Mesendoderm (in vitro differentiated cells): ENCODE measurements around the gene TLNRD1.
A peak's percentile ranks its signal among the peaks of the same experiment; 100 is the strongest.

Experiments
- DNase-seq: peaks from one replicate; pipeline ENCODE4 v3.0.0; 2013
- H2AK5ac ChIP-seq: 2 replicates; pipeline ENCODE4 v1.6.1; 2013; ENCODE audit warnings: low read length, inconsistent platforms
- H2BK120ac ChIP-seq: 2 replicates; pipeline ENCODE4 v1.6.1; 2013; ENCODE audit warnings: low read depth, mild to moderate bottlenecking, low read length, moderate library complexity, mixed read lengths
- H2BK15ac ChIP-seq: replicated peaks from 2 replicates; pipeline ENCODE4 v1.6.1; 2013; ENCODE audit warnings: low read depth, mild to moderate bottlenecking, moderate library complexity
- H2BK5ac ChIP-seq: 2 replicates; pipeline ENCODE4 v1.6.1; 2013; ENCODE audit warnings: low read length, inconsistent platforms
- H3K18ac ChIP-seq: 2 replicates; pipeline ENCODE4 v1.6.1; 2013; ENCODE audit warnings: mild to moderate bottlenecking, low read length, mixed read lengths
- H3K23ac ChIP-seq: one replicate; pipeline ENCODE4 v1.6.1; 2013; ENCODE audit warnings: low read length
- H3K27ac ChIP-seq: 2 replicates; pipeline ENCODE4 v1.5.1; 2013; ENCODE audit warnings: low read depth, mild to moderate bottlenecking, inconsistent platforms, low read length, moderate library complexity
- H3K27me3 ChIP-seq: 2 replicates; pipeline ENCODE4 v1.6.1; 2013; ENCODE audit warnings: low read length, control low read depth, mild to moderate bottlenecking, inconsistent platforms; ENCODE audit not compliant: insufficient read depth, poor library complexity
- H3K36me3 ChIP-seq: 2 replicates; pipeline ENCODE4 v1.6.1; 2013; ENCODE audit warnings: low read length, inconsistent platforms; ENCODE audit not compliant: control insufficient read depth, insufficient read depth
- H3K4ac ChIP-seq: one replicate; pipeline ENCODE4 v1.6.1; 2013; ENCODE audit warnings: low read depth, mild to moderate bottlenecking, low read length, moderate library complexity
- H3K4me1 ChIP-seq: 2 replicates; pipeline ENCODE4 v1.6.1; 2013; ENCODE audit warnings: low read depth, low read length, inconsistent platforms; ENCODE audit not compliant: control insufficient read depth
- H3K4me2 ChIP-seq: 2 replicates; pipeline ENCODE4 v1.6.1; 2013; ENCODE audit warnings: low read length
- H3K4me3 ChIP-seq: 2 replicates; pipeline ENCODE4 v1.5.1; 2013; ENCODE audit warnings: mild to moderate bottlenecking, low read length
- H3K56ac ChIP-seq: one replicate; pipeline ENCODE4 v1.6.1; 2013; ENCODE audit warnings: low read length
- H3K79me1 ChIP-seq: 2 replicates; pipeline ENCODE4 v1.6.1; 2013; ENCODE audit warnings: low read length, inconsistent platforms
- H3K79me2 ChIP-seq: 2 replicates; pipeline ENCODE4 v1.6.1; 2013; ENCODE audit warnings: mild to moderate bottlenecking, low read length; ENCODE audit not compliant: control insufficient read depth, insufficient read depth
- H3K9ac ChIP-seq: 2 replicates; pipeline ENCODE4 v1.6.1; 2013; ENCODE audit warnings: low read length, inconsistent platforms
- H4K5ac ChIP-seq: one replicate; pipeline ENCODE4 v1.6.1; 2013; ENCODE audit warnings: low read length
- H4K8ac ChIP-seq: one replicate; pipeline ENCODE4 v1.6.1; 2013; ENCODE audit warnings: low read depth, mild to moderate bottlenecking, control low read depth, low read length, moderate library complexity
- WGBS: extraction: QIAGEN DNeasy Blood & Tissue Kit; methylation state at CpG from one replicate; pipeline ENCODE4 v1.1.7; 2013; ENCODE audit warnings: low lambda C conversion rate, missing lambda C conversion rate; ENCODE audit not compliant: insufficient coverage; ENCODE audit errors: extremely low coverage; 5-methylcytosine and 5-hydroxymethylcytosine counted together

Gene TLNRD1

GRCh38 chr15:81026836-81027599 is 26.3 kb downstream of the TLNRD1 start:
- Histone ChIP-seq H4K8ac (no peak overlapping the region), H2BK5ac (no peak overlapping the region), H3K56ac (no peak overlapping the region), H3K4me2 (no peak overlapping the region), H2AK5ac (no peak overlapping the region), H3K18ac (no peak overlapping the region), H3K23ac (no peak overlapping the region), H3K4ac (no peak overlapping the region), H3K27me3 (no peaks in the 10 kb centered on the region), H2BK120ac (no peak overlapping the region), H3K4me3 (no peak overlapping the region), H3K79me1 (no peaks in the 10 kb centered on the region), H3K4me1 (peaks cover 7% of the 10 kb centered on the region), H3K9ac (no peak overlapping the region), H3K27ac (no peak overlapping the region), H4K5ac (no peak overlapping the region), H3K79me2 (no peaks in the 10 kb centered on the region), H3K36me3 (no peaks in the 10 kb centered on the region), H2BK15ac (no peak overlapping the region)
- peak; percentile 43 for DNase-seq
- no CpG with 5 or more reads among the region's 2 CpGs for WGBS

DNA sequence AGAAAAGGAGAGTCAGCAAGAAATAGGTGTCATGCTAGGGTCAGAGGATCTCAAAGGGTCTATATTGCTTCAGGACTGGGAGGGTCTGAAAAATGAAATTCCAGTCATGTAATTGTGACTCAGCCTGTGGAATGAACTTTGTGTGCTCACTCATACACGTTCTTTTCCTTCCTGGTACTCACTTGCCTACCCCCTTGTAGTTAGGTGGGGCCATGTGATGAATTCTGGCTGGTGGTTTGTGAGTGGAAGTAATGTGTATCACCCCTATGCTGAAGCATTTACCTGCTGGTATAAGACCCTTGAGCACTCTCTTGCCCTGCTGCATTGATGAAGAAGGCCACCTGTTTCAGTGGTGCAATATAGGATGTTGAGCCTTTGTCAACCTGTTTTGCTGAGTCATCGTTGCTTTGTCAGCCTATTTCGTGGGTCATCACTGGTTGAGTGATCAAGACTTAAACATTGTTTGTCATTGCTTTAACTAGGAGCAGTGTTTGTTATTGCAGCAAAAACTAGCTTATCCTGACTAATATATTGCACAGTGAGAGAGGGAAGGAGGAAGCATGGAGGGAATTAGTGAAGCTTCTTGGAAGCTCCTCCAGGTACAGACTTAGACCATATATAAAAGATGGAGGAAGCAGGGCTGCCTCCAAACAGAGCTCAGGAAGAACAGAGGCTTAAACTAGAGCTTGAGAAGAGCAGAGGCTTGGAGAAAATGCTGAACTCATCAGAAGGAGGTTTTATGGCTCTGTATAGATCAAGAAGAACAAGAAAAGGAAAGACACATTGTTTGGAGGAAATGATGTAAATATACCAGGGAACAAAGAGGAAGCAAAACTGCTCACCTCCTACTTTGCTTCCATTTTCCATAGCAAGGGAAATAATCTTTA is 28.9 kb downstream of the TLNRD1 start:
- Histone ChIP-seq H3K4me1 (no peaks in the 10 kb centered on the region), H4K5ac (no peak overlapping the region), H3K18ac (no peak overlapping the region), H4K8ac (no peak overlapping the region), H3K4me3 (no peak overlapping the region), H3K79me2 (no peaks in the 10 kb centered on the region), H3K79me1 (no peaks in the 10 kb centered on the region), H2BK5ac (no peak overlapping the region), H3K27ac (no peak overlapping the region), H2BK15ac (no peak overlapping the region), H3K4me2 (no peak overlapping the region), H3K36me3 (no peaks in the 10 kb centered on the region), H3K23ac (no peak overlapping the region), H3K56ac (no peak overlapping the region), H3K27me3 (no peaks in the 10 kb centered on the region), H3K9ac (no peak overlapping the region), H2AK5ac (no peak overlapping the region), H2BK120ac (no peak overlapping the region), H3K4ac (no peak overlapping the region)
- no peak for DNase-seq
- WGBS: no CpG with 5 or more reads among the region's 3 CpGs

DNA sequence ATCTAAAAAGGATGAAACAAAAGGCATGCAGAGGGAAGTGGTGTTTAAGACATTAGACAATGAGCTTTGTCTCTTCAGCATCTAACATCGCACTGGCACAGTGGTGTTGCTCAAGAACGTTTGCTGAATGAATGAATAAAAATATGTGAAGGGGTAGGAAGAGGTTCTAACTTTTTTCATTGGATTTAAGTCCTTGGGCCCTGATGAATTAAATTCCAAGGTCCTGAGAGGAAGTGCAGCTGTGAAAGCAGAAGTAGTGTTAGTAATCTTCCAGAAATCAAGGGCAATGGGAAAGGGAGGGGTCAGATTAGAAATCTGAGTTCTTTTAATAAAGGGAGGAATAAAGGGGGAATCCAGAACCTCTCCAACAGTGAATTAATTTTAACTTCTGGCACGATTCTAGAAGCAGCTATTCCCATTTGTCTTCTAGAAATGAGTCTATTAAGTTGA is 29.6 kb downstream of the TLNRD1 start:
- Histone ChIP-seq H3K4me2 (no peak overlapping the region), H3K56ac (no peak overlapping the region), H3K23ac (no peak overlapping the region), H3K4ac (no peak overlapping the region), H3K4me1 (no peaks in the 10 kb centered on the region), H3K79me1 (no peaks in the 10 kb centered on the region), H3K4me3 (no peak overlapping the region), H4K5ac (no peak overlapping the region), H3K36me3 (no peaks in the 10 kb centered on the region), H2AK5ac (no peak overlapping the region), H3K27ac (no peak overlapping the region), H2BK5ac (no peak overlapping the region), H3K18ac (no peak overlapping the region), H3K27me3 (no peaks in the 10 kb centered on the region), H4K8ac (no peak overlapping the region), H2BK120ac (no peak overlapping the region), H2BK15ac (no peak overlapping the region), H3K79me2 (no peaks in the 10 kb centered on the region), H3K9ac (no peak overlapping the region)
- no peak for DNase-seq
- WGBS: no CpG with 5 or more reads among the region's 3 CpGs

DNA sequence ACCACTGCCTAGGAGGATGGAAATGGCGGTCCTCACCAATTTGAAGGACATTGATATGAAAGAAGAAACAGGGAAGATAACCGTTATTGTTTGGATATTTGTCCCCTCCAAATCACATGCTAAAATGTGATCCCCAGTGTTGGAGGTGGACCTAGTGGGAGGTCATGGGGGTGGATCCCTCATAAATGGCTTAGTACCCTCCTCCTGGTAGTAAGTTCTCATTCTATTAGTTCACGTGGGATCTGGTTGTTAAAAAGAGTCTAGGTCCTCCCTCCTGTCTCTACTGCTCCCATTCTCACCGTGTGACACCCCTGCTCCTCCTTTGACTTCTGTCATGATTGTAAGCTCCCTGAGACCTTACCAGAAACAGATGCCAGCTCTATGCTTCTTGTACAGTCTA is 30.5 kb downstream of the TLNRD1 start:
- Histone ChIP-seq H2BK15ac (no peak overlapping the region), H3K23ac (no peak overlapping the region), H4K8ac (no peak overlapping the region), H3K36me3 (no peaks in the 10 kb centered on the region), H3K79me2 (no peaks in the 10 kb centered on the region), H2BK120ac (no peak overlapping the region), H3K4me2 (no peak overlapping the region), H3K18ac (no peak overlapping the region), H2AK5ac (no peak overlapping the region), H3K4me3 (no peak overlapping the region), H4K5ac (no peak overlapping the region), H3K27me3 (no peaks in the 10 kb centered on the region), H3K4me1 (no peaks in the 10 kb centered on the region), H2BK5ac (no peak overlapping the region), H3K79me1 (no peaks in the 10 kb centered on the region), H3K56ac (no peak overlapping the region), H3K9ac (no peak overlapping the region), H3K27ac (no peak overlapping the region), H3K4ac (no peak overlapping the region)
- no CpG with 5 or more reads among the region's 4 CpGs for WGBS
- no peak for DNase-seq

GRCh38 chr15:81032355-81032754 is 31.6 kb downstream of the TLNRD1 start:
- no peak overlapping the region for H2BK5ac ChIP-seq
- H3K4me3 ChIP-seq: no peak overlapping the region

More at GRCh38 chr15:81032355-81032754, 31.6 kb downstream of the TLNRD1 start:
- no peak overlapping the region for H3K9ac ChIP-seq
- no peaks in the 10 kb centered on the region for H3K27me3 ChIP-seq
- no peak overlapping the region for H2BK15ac ChIP-seq
- no peak overlapping the region for H4K8ac ChIP-seq
- no CpG with 5 or more reads among the region's 4 CpGs for WGBS
- no peak for DNase-seq
- H3K56ac ChIP-seq: no peak overlapping the region
- no peak overlapping the region for H3K4me2 ChIP-seq
- H2AK5ac ChIP-seq: no peak overlapping the region
- no peak overlapping the region for H3K18ac ChIP-seq
- H3K4me1 ChIP-seq: no peaks in the 10 kb centered on the region
- no peak overlapping the region for H3K4ac ChIP-seq
- H3K23ac ChIP-seq: no peak overlapping the region
- H3K79me1 ChIP-seq: no peaks in the 10 kb centered on the region
- no peak overlapping the region for H4K5ac ChIP-seq
- no peaks in the 10 kb centered on the region for H3K79me2 ChIP-seq
- H3K36me3 ChIP-seq: no peaks in the 10 kb centered on the region
- no peak overlapping the region for H2BK120ac ChIP-seq
- no peak overlapping the region for H3K27ac ChIP-seq
